Measurements from ENCODE around the gene GLDN.

The GLDN gene

DNA sequence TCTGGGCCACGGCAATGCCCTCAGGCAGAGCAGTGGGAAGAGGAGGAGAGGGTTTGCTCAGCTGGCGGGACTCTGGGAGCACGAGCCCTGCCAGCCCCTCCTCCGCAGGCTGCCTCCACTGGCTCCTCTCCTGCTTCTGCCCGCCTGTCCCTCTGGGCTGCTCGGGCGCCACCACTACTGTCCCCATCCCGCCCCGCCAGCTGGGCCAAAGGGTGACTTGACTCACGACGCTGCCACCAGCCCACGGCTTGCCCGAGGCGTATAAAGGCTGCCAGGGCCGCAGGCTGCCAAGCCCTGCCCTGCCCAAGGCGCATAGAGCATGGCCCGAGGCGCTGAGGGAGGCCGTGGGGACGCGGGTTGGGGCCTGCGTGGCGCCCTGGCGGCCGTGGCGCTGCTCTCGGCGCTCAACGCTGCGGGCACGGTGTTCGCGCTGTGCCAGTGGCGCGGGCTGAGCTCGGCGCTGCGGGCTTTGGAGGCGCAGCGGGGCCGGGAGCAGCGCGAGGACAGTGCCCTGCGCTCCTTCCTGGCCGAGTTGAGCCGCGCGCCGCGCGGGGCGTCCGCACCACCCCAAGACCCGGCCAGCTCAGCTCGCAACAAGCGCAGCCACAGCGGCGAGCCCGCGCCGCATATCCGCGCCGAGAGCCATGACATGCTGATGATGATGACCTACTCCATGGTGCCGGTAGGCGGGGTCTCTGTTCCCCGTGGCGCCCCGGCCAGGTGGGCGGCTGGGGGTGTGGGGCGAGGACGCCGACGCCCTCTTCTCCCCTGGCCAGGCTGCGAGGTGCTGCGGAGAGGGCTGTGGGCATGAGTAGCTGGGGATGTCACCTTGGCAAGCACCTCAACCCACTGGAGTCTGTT is at the start of gene GLDN:
Gene GLDN, plus strand, starts transcription at position 290 of the 861 bp plus-strand sequence. Its CDS starts 30 bp downstream, at position 320.
- DNase-seq (ENCODE audit: low spot score), result no peak

DNA sequence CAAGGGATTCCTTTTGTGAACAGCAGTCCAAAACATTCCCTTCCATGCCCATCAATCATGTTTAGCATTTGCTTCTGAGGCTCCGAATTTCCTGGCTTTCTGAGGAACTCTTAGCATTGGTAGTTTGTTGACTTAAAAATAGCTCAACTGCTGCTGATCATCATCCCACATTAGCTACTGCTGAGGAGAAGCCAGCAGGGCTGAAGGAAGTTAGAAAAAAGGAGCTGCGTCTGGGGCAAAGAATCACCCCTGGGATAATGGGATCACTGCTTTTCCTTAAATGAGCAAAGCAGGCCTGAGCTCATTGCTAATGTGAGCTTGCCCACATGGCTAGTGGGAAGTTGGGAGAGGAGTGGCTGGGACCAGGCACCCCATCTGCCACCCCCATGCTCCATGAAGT is 42.8 kb upstream of the GLDN start:
- DNase-seq (ENCODE audit: low spot score), result no peak

DNA sequence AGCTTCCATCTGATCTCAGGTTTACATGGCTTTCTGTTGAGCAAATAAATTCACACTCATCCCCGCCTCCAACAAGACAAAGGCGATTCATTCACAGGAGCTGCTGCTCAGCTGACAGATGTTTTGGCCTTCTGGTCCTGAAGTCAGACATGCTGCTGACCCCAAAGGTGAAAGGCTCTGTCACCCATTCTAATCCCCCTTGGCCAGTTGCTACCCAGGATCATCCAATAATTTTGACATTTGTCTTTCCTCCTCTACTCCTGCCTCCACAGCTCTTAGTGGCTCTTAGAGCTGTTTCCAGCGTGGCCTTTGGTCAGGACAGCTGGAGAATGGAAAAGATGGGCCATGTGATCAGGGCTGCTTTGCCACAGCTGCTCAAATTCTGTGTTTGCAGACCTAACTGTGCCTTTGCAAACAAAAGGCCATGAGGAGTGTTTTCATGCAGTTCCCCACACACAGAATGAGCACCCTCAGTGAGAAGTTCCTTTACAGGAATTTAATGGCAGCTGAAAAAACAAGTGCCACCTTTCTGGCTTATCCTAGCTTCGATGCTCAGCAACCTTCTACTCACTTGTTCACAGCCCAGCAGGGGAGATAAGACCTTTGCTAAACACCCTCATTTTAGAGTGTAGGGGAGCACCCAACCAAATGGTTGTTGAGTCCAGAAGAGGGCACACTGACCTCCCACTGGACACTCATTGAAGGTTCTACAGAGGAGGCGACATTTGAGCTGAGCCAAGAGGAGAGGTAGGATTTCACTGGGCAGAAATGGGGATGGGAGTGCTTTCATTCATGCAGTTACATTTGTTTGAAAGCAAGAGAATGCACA is 42.1 kb upstream of the GLDN start:
- no peak for DNase-seq (ENCODE audit: low spot score)

DNA sequence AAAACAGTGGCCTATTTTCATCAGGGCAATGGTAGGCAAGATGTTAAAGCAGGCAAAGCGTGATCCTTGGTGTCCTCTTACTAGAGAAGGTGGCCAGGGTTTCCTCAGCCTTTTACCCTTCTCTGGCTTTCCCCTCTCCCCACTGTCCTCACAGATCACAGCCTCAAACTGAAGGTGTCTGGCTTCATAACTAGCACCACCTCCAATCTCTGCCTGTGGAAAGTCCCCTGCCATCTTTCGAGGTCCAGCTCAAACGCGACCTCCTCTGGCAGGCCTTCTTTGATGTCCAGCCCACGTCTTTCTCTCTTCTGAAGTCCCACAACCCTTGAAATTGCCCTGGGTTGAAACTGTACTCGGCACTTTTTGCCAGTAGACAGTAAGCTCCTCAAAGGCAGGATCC is 39.0 kb upstream of the GLDN start:
- DNase-seq (ENCODE audit: low spot score), result no peak

DNA sequence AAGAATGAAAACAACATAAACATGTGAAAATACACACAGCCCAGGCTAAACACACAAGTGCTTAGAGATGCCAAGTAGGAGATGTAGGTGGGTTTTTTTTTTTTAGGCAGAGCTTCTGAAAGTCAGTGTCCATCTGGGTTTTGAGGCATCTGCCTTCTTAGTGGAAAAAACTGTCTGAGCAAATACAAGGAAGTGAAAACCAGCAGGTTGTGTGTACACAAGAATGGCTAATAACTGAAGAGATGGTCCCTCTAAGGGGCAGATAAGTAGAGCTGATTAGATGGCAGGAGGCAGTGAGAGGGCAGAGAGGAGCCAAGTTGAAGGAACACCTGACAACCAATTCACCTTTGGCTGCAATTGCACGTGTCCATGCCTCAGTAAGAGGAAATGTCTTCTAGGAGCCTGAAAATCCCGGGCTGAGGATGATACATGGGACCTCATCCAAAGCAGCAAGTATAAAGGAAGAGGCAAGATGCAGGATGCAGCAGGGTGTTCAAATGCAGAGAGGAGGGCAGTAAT is 37.9 kb upstream of the GLDN start:
- DNase-seq (ENCODE audit: low spot score), result no peak

DNA sequence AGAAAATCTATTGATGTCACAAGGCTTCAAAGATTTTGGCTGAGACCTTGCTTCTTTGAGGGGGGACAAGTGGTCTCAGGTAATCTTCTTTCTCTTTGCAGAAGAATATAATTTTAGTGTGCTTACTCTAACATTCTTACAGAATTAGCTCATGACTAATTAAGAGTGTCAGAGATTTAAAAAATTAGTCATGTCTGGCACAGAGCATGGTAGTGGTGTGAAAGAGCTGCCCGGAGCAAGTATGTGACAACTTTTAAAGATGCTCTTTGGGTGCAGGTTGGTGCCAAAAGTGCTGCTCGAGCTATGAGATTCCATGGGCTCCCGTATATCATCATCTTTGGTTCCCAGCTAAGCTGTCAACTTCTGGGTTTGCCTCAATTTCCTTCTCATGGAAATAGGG is 34.1 kb upstream of the GLDN start:
- no peak for DNase-seq (ENCODE audit: low spot score)

DNA sequence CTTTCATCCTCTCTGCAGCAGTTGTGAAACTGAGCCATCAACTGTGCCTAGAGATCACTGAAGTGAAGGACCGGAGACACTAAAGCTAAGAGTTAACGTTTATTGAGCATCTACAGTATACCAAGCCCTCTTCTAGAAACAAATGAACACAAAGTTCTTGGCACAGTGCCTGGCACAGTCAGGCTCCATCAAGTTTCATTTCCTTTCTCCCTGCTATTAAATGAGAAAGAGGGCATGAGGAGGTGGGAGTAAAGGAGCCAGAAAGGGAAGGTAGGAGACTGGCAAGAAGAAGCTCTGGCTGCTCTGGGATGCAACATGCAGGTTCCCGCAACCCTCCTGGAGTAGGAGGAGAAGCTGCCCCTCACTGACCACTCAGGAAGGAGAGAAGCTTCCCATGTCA is 33.6 kb upstream of the GLDN start:
- DNase-seq (ENCODE audit: low spot score), result no peak

DNA sequence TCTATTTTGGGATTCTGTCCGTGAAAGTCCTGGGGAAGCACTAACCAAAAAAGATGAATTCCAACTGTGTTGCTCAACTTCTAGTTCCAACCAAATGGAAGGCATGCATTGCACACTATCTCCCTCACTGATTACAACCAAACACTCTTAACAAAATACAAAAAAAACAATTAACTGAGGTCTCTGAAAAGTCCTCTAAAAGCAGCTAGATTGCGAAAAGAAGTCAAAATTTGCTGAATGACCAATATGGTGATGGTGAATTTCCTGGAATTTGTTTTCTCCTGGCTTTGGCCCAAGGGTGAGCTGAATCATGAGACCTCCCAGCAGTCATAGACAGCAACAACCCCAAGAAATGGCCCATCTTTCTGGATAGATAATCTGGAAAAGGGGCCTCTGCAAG is 31.4 kb upstream of the GLDN start:
- DNase-seq (ENCODE audit: low spot score), result no peak

DNA sequence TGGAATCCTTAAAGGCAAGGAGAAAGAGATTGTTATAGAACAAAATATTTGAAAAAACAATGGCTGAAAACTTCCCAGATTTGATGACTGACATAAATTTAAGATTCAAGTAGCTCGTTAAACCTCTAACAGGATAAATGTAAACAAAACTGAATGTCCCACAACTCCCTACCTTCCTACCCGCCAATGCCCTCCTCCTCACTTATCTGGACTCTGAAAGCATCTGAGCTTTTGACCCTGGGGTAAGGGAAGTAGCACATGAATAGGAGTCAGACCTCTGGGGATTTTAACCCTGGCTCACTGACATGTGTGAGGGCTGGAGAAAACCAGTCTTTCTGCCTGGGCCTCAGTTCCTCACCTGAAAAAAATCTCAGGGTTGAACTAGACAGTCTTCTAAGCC is 29.9 kb upstream of the GLDN start:
- no peak for DNase-seq (ENCODE audit: low spot score)

DNA sequence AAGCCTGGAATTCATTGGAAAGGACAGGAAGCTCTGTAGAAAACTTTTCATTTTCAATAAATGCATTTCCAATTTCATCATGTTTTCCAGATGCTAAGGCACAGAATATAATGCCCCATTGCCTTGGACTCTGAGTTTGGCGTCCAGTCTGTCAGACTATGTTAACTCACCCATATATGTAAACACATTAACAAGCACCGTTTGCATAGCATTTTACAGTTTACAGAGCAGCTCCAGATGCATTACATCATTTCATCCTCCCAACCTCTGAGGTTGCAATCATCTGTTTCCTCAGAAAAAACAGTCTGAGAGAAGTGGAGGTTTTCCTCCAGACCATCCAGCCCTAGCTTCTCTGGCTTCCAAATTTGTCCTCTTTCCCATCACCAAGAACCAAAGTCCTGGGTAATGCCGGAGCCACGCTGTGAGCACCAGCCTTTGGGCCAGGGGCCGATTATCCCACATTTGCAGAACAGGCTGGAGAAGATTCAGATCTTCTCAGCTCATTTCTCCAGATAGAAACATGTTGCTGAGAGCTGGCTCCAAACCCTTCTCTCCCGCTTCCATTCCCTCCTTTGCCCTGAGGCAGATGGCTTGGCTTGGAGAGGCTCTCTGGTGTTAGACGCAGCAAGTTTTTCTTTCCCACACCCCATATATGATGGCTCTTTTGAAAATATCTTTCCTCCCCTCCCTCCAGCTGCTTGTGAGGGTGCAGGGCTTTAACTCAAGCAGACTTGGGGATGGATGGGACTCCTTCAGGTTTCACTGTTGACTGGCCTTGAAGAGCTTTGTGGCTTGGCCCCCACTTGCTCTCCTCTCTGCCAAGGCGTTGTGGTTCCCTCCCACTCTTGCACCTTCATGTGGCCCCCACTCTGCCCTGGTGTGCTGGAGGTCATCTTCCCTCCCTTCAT is 29.0 kb upstream of the GLDN start:
- DNase-seq (ENCODE audit: low spot score), result no peak

DNA sequence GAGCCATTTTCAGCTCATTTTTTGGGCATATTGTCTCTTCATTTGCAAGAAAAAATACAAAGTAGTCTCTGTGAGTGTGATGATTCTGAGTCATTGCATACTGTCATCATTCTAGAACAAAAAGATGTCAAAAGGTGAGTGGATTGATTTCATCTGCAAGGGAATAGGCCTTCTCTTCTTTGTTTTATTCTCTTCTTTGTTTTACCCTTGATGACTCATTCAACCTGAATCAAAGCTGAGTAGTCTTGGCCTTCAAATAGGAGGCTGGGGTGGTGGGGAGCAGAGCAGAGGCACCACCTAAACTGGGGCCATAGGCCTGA is 28.4 kb upstream of the GLDN start:
- DNase-seq (ENCODE audit: low spot score), result peak; percentile 30

DNA sequence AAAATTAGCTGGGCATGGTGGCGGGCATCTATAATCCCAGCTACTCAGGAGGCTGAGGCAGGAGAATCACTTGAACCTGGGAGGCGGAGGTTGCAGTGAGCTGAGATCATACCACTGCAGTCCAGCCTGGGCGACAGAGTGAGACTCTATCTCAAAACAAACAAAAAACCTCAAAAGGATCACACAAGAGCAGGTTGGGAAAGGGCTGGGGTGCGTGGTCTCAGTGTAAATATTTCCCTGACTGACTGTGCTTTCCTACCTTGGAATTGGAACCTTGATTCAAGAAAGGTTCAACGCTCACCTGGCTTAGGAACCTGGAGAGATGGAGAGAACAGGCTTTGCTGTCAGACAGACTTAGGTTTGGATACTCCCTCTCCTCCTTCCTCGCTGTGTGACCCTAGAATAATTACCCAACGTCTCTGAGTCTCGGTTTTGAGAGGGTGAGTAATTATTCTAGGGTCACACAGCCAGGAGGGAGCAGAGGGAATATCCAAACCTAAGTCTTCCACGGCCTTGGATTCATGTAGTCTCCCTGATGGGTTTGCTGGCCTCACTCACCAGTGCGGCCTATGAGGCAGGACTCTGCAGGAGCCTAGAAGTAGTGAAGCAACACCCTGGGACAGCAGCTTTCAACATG is 27.7 kb upstream of the GLDN start:
- no peak for DNase-seq (ENCODE audit: low spot score)

DNA sequence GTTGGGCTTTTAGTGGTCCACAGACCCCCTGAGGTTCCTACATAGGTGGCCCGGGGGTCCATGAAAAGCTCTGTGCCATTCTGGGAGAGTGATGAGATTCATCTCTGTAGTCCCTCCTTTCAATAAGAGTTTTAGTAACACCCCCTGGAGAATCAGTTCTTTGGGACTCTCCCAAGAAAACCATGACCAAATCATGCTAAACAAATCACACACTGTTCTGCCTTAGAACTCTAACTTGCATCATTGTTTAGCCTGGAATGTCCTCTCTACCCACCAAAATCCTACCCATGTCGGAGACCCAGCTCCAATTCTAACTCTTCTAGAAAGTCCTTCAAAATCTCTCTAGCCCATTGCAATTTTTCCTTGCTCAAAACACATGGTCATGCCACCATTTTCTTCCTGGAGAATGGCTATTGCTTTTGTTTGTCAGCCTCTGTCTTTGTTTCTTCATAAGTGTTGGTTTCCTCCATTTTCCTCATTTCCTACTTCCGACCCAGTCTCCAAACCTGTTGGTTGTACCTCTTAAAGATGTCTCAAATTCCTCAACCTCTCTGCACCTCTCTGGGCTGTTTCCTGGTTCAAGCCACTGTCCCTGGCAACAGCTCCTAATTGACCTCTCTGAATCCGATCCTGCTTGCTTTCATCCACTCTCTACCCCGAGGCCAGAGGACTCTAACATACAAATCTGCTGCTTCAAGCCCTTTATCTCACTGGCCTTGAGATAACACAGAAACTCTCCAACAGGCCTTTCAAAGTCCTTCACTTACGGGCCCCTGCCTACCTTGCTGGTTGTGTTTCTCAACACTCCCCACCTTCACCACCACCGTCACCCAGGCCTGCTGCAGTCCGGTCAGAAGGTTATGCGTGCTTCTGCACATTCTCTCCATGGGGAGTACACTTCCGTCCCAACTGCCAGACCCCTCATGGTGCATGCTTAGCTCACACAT is 26.8 kb upstream of the GLDN start:
- no peak for DNase-seq (ENCODE audit: low spot score)

DNA sequence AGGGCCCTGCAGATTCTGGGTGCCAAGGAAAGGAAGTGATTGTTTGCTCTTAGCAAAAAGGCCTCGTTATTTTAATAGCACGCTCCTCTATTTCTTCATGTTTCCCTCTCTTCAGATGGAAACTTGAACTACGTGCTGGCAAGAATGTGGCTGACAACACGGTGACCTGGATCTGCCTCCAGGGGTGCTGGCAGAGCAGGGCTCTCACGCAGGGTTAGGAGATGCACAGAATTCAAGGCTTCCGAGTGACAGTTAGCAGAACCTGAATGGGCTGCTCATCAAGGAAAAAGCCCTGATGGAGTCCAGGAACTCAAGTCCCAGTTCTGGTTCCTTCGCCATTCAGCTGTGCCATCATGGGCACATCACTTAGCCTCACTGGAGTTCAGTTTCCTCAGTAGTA is 25.7 kb upstream of the GLDN start:
- no peak for DNase-seq (ENCODE audit: low spot score)

DNA sequence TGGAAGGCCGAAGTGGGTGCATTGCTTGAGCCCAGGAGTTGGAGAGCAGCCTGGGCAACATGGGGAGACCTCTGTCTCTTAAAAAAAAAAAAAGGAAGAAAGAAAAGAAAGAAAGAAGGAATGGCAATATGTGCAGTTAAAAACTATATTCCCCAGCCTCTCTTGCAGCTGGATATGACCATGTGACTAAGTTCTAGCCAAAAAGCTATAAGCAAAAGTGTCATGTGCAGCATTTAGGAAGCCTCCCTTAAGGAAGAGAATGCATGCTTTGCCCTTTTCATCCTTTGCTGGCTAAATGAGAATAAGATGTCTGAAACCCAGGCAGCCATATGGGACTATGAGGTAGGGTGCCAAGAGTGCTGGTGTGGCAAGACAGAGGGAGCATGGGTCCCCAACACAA is 24.8 kb upstream of the GLDN start:
- DNase-seq (ENCODE audit: low spot score), result no peak

DNA sequence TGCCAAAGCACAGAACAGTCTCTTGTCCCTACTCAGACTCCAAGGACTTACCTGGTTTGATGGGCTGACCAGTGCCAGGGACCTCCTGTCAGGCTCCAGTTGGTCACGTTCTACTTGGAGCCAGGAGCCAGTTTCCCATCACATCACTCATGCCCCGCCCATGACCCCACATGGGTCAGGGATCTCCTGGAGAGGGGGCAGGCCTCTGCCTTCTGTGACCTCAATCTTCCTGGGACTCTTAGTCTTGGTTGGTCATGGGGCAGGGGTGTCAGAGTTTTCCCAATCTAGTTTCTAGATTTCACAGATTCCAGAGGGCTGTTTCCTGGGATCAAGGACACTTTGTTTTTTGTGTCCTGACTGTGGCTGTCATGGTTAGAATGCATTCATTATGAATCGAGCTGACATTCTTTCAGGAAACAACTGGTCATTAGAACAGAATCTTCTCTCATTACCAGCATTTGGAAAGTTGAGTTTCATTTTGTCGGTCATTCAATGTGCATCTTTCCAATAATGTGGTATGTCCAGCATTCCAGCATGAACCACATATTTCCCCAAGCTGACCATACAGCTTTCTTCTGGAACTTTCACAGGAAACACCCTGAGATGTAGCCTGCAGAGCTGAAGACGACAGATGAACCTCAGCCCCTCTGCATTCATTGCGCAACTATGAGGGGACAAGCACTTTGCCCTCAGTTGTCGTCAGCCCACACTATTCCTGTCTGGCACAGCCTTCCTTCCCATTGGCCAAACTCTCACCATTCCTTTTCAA is 22.9 kb upstream of the GLDN start:
- no peak for DNase-seq (ENCODE audit: low spot score)

DNA sequence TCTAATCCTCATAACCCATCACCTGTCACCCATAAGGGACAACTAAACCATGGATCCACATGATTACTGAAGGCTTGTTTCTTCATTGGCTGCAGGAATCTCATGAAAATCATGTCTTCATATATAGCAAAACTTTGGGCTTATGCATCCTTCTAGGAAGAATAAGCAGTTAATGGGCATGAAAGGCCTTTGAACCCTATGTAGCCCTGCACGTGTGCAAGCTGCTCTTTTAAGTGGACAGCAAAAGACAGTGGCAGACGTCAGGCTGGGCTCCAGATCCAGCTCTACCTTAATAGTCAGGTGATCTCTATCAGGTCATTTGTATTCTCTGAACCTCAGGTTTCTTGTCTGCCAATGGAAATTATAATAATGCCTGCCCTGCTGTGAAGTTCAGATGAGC is 21.9 kb upstream of the GLDN start:
- no peak for DNase-seq (ENCODE audit: low spot score)

DNA sequence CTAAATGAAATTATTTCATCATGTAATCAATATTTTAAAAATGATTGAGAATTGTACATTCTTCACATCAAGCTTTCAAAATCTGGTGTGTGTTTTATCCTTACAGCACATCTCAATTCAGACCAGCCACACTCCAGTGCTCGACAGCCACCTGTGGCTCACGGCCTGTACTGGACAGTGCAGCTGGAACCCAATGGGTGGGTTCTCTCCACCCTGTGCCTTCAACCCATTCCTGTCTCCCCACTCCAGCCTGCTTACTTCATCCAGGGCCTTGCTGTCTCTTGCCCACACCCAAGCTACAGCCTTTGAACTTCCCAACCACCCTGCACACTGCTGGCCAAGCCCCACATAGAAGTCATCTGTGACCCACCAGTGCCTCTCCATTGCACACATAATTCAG is 20.6 kb upstream of the GLDN start:
- DNase-seq (ENCODE audit: low spot score), result no peak

DNA sequence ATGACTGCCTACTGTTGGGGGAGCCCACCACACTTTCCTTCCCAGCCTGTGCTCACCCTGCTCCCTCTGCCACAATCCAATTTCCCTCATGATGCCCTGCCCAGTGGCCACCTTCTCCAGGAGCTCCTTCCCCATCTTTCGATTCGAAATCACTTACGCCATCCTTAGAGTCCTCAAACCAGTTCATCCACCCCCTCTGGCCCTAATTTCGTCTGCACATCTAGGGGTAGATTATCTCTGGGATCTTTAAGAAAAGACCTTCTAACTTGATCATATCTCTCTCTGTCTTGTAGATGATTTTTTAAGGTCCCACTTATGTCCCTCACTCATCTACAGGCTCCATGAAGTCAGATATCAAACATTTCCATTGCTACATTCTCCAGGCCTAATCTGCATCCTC is 20.1 kb upstream of the GLDN start:
- DNase-seq (ENCODE audit: low spot score), result no peak

All from kidney capillary endothelial cell (primary cell).